Activated naive CD4-positive, alpha-beta T cell treated with anti-CD3 and anti-CD28 coated beads, Interleukin-2, amount 50 U/mL, for 16 hours (primary cell): Measurements from ENCODE around the gene EFHD2.
"Not testable (repeated sequence)": the region's sequence is repeated elsewhere in the genome, so short reads cannot be mapped to it uniquely, and the experiment has no call there.

ENCODE experiments used
- DNase-seq: peaks from one replicate; pipeline ENCODE4 v3.0.0-alpha.2; 2020

EFHD2 gene

DNA sequence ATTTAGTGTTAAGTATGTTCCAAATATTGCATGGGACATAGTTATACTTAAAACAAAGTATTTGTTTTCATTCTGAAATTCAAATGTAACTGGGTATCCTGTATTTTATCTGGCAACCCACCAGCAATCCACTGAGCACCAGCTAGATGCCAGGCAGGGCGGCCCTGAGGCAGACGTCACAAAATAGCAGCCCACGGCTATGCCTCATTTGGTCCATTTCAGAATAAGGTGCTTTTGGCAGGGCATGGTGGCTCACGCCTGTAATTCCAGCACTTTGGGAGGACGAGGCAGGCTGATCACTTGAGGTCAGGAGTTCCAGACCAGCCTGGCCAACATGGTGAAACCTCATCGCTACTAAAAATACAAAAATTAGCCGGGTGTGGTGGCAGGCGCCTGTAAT lies 19.9 kb upstream of the EFHD2 start:
- DNase-seq: not testable (repeated sequence)

DNA sequence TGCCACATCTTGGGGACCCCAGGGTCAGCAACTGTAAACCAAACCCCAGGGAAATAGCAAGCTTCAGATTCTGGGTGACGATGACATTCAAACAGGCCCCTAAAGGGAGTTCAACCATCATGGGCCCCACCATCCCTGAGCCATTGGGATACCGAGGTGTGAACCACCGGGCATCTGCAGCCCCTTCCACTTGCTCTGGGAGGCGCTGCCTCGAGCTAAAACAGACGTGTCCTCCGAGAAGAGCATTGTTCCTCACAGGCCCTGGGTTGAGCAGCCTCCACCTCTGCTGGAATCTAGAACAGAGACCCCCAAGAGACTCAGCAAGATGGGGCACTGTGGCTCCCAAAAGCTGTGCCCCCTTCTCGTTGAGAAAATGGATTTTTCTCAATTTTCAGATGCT lies 19.0 kb upstream of the EFHD2 start:
- DNase-seq: no peak

DNA sequence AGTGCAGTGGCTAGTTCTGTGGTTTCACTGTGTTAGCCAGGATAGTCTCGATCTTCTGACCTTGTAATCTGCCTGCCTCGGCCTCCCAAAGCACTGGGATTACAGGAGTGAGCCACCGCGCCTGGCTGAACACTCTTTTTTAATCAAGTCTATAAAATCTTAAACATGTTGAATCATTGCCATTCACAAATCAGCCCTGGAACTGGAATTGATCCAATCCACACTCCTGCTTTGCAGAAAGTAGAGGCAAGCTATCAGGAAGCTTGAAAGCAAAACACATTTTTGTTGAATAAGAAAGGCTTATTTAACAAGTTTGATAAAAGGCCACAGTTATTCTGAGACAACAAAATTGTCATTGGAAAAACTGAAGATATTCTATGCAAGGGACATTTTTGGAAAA lies 18.3 kb upstream of the EFHD2 start:
- no peak for DNase-seq

DNA sequence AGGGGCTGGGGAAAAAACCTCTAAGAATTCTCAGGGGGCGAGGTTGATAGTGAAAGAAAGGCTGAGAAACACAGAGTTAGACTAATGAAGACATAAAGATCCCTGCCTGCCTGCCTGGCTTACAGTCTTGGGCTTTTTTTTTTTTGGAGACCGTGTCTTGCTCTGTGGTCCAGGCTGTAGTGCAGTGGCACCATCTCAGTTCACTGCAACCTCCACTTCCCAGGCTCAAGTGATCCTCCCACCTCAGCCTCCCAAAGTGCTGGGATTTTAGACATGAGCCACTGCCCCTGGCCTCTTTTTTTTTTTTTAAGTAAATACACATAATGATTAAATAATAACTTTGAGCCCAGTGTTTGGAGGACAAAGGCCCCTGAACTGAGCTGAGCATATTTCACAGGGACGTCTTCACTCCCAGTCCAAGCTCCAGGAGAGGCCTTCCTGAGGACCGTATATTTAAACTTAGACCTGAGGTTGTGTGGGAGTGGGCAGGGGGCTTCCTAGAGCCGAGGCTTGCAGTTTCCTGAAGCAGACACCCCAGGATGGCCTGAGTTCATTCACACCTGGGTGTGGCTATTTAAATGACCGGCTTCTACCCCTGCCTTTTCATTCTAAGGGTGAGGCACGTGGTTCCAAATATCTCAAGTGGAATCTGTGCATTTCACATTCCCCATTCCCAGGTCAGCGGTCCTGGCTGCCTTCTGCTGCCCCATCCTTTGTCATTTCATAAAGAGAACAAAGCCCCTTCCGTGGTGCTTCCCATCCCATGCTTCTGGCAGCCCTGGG lies 16.0 kb upstream of the EFHD2 start:
- DNase-seq: no peak

DNA sequence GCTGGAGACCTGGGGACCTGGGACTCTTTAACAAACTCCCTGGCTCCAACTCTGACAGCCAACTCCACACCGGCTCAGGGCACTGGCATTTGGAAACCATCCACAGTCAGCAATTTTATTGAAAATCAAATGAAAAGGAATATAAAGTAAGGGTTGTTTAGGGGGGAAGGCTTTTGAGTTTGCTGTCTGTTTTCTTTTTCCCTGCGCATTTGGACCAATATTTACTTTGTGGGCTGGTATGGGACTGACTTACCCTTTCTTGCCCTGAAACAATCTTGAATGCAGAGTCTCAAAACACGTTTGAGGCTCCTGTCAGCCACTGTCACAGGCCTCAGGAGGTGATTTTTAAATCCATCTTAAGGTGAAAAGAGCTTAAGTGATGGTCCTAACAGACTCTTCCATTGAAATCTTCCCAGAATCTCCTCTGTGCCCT lies 15.4 kb upstream of the EFHD2 start:
- DNase-seq: no peak

DNA sequence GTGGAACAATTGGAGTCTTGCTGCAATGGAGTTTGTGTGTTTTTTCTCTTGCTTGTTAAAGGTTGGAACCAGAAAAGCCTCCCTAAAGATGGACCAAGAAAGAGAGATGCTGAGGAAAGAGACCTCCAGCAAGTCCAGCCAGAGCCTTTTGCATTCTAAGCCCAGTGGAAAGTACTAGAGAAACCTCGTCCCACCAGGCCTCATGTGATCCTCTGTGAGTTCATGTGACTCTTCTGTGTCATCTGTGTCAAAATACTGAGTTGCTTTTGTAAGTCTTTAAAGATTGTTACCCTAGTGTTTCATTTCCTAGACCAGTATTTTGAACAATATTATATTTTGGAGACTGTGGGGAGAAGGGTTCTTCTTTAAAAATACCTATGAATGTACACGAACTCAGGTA lies 12.5 kb upstream of the EFHD2 start:
- no peak for DNase-seq

DNA sequence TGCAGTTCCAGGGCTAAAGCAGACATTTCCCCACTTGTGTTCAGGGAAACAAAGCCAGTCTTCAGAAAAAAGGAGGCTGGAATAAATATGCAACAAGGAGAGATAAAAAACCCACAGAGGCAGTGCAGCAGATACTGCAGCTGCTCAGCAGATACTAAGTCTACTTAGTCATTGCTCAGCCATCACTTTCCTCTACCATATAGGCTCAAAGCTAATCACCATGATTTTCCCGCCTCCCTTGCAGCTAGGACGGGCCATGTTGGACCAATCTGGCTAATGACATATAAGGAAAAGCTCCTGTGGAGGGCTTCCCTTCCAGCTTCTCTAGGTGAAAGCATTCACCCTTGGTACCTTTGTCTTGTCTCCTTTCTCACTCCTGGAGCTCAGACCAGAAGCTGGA lies 10.0 kb upstream of the EFHD2 start:
- DNase-seq: no peak

DNA sequence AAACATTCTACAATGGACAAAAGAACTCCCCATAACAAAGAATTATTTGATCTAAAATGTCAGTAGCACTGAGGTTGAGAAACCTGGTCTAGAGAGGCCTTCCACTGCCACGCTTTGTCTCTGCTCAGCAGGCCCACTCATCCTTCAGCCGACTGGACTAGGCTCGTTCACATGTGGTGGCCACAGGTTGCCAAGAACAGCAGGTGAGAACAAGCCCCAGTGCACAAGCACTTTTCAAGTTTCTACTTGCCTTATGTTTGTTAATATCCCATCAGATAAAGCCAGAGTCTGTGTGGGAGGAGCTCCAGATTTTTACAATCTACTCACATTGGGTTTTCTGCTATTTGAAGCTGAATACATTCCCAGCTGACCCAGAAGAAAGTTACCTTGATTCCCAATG lies 9.1 kb upstream of the EFHD2 start:
- DNase-seq: no peak

DNA sequence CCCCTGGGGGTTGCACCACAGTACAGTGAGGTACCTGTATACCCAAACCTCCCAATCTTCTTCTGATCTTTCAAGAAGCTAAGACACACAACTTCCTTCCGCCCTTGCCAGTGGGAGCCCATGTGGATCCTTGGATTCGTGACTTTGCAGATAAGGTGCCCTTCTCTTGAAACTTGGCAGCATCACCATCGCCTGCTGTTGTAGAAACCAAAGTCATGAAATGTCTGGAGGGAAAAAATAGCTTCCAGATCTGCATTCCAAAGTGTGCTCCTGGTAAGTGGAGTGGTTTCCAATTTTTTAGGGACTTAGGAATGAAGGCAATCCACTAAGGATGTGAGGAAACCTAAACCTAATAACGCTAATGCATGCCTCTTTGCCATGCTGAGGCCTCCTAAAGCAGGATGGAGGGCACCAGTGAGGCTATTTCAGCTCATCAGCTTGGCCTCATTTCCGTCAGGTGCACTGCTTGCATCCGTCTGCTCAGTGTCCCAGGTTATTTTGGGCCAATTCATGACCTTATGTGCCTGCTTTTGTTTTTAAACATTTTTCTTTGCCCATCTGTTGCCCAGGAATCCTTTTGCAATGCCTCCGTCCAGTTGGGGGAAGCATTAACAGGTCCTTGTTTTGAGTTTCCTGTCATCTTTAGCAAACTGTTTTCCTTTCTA lies 8.2 kb upstream of the EFHD2 start:
- DNase-seq: no peak

DNA sequence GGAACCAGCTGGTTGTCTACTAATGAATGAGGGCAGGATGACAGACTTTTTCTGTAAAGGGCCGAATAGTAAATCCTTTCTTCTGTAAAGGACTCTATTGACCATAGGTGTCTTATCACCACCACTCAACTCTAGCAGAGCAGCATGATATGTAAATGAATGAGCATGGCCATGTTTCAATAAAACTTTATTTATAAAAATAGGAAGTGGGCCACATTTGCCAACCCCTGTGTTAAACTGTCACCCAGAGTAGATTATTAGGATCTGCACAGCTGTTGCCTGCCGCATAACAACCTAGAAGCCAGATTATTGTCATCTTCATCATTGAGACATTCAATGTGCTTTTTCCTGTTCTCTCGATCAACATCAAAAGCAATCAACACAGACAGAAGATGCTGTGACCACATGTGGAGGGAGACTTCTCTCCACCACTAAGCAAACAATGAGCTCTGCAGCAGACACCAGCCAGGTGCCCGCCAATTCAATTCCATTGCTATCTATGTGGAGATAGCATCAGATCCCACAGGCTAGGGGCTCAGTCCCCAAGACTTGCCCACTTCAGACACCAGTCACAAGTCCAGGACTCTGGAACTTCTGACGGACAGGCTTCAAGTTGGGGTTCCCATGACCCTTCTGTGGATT lies 6.8 kb upstream of the EFHD2 start:
- no peak for DNase-seq

DNA sequence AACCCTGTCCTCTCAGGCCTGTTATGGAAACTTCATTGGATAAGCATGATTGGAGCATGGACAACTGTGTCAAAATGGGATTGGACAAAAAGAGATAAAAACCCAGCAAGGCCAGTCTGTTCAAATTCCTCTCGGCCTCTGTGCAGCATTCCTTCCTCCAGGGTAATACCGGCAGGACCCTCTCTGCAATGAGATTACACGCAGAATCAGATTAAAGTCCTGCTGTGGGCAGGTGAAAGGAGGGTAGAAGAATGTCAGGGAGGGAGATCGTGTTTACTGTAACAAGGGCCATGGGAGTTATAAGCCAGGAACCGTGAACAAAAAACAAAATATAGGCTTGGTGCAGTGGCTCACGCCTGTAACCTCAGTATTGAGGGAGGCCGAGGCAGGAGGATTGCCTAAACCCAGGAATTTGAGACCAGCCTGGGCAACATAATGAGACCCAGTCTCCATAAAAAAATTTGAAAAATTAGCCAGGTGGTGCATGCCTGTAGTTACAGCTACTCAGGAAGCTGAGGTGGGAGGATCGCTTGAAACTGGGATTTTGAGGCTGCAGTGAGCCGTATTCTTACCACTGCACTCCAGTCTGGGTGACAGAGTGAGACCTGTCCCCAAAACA lies 5.6 kb upstream of the EFHD2 start:
- DNase-seq: no peak

DNA sequence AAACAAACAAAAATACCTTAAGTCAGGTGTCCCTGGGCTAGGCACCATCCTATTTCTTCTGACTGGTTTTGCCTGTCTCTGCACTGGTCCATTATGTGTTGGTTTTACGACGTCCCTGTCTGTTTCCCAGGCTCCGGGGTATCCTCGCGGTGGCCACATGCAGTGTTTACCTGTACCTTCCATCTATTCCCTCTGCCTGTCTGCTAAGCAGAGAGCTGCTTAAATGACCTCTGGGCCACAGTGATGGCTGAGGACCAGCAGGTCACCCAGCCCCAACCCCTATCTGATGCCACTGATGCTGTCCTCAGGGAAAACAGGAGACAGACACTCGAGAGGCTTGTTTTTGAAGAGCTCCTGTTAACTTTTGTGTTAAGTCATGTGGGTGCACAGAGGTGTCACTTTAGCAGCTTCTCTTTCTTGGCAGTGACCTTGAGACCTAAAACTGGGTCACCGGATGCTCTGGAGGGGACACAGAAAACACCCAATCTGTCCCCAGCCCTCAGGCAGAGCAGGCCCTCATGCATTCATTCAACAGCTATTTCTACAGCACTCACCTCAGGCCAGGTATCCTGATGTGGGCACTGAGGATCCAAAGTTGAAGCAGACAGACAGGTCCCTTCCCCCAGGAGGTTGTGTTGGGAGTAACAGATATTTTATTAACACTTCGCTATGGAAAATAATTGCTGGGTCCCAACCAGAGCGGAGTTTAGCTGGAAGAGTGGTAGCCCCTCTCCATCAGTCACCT lies 4.4 kb upstream of the EFHD2 start:
- DNase-seq: no peak

DNA sequence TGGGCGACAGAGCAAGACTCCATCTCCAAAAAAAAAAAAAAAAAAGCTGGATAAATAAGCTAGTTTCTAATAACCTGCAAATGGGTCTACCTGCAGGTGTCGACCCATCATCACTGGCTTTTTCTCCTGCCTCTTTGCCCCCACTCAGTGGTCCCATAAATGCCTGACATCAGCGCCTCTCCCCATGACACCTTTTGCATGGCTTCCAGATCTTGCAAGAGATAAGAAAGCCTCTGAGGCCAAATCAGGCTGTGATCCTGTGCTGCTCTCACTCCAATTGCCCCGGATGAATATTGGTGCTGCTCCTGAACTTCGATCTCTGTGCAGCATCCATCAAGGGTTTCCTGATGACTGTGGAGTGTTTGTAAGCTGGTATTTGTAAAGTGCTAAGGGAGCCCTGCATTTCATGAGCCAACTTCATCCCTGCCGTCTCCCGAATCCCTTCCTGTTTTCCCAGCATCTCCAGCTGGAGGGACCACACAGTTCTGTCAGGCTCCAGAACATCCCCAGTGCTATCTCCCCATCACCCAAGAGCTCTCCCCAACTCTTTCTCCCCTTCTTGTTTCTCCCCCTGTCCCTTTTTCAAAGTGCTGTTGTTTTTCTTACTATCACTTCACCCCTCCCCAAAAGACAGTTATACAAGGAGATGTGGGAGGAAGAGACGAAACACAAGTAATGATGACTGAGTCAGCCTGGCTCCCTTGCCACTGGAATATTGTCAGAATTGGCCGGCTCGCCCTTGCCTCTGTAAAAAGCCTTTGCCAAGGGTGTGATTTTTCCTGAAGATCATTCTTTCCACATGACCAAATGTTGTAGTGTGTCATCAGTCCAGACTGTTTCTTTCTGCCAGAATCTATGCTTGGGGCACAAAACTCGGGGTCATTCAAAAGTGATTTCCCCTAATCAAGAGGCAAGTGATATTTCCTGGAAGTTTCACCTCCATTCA lies 2.8 kb upstream of the EFHD2 start:
- no peak for DNase-seq

DNA sequence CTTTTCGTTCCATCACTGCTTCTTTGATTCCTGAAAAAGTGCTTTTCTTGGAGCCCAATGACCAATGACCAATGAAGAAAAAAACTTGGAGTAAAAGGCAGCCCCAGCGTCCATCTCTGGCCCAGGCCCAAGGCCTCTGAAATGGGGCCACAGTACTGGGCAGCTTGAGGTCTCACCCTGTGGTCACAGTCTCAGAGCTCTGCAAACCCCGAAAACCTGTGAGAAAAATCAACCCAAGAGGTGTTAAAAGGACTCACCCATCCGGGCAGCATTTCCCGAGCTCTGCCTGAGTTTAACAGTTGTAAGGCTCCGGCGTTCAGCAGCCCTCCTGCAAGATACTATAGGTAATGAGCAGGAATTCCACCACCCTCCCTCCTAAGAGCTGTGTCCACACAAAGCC lies 2.1 kb upstream of the EFHD2 start:
- DNase-seq: no peak

DNA sequence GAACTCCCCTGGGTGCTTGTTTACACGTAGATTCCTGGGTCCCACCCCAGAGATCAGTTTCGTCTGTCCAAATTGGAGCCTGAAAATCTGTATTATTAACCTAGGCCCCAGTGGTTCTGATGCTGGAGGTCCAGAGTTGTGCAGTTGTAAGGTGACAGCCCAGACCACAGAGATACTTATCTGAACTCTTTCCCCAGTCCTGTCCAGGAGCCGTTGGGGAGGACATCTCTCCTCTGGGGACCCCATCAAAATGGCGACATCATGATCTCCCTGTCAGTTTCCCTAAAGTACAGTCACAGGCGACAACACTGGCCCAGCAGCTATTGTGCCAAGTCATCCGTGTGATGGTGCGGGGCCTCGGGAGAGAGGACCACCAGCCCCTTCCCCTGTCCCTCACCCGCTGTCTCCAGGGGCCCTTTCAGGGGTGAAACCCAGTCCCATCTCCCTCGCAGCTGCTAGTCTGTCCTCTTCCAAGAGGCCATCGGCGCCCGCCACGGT lies 749 bp upstream of the EFHD2 start:
- DNase-seq: no peak

DNA sequence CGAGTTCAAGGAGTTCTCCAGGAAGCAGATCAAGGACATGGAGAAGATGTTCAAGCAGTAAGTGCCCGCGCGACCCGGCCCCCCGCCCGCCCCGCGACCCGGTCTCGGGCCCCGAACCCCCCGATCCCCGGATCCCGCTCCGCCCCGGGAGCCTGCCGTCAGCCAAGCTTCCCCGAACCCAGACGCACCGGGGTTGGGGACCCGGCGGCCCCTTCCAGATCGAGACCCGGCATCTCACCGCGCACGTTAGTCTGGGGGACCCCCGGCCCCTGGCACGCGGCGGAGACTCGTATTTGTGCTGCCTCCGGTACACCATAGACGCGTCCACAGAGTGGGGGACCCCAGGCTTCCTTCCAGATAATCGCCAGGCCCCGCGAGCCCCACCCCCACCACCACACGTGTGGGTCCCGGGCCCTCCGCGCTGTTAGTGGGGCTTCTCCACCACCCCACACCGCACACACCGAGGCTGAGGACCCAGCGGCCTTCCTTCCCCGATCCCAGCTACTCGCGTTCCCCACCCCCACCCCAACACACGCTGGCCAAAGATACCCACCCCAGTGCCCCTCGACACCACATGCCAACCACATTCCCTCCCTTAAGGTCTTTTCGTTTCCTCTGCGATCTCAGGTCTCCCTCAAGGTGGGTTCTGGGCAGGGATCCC lies 665 bp downstream of the EFHD2 start:
- no peak for DNase-seq

DNA sequence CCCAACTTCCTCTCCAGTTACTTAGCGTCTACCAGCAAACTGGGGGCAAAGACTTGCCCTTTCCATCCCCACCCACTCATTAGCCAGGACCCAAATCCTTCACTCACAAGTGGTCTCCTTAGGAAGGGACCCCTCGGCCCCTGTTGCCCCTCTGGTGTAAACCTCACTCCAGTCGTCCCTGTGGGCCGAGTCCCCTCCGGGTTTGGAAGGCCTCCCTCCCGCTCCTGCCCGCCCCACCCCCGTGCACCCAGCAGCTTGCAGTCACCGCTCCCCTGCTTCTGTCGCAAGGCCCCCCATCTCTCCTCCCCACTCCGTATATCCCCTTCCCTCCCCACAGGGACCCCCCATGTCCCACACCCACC lies 1.2 kb downstream of the EFHD2 start:
- DNase-seq: no peak

DNA sequence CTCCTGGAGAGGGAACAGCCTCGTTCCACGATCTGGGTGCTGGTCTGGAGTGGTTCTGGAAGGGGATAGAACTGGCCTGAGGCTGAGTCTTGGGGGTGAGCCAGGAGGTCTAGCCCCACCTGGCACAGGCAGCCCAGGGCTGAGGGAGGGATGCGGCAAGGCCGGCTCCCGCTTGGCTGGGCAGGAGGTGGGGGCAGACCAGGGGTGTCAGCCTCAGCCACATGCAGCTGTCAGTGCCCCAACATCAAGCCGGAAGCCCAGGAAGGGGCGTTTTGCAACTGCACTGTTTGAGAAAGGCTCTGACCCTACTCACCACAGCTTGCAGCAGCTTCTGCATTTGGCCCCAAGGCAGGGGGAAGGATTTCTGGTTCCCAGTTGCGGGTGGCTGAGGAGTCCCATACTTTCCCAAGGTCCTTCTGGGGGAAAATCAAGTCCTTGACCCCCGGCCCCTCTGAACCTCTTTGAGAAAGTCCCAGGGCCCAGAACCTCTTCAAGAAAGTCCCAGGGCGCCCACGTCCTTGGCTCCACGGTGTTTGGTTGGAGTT lies 2.0 kb downstream of the EFHD2 start:
- no peak for DNase-seq

DNA sequence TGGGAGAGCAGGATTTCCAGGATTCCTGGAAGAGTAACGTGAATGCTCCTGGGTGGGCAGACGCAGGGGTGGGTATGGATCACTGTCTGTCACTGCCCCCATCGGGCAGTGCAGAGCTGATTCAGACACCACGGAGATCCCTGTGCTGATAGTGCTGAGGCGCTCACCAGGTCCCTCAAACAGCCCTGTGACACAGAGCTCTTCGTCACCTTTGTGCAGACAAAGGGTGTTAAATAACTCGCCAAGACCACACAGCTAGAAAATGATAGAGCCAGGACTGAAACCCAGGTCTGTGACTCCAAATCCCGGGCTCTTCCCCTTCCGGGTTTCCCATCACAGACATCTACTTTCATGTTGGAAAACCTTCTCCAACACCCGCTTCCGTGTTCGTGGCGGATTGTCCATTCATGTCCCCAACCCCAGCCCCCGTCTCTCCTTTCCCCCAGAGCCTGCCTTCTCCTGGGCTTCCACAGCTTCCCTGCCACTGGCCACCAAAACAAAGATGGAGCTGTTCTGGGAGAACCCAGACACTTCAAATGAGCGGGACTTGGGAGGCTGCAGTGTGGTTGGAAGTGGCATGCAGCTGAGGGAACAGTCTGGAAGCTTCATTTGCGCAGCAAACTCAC lies 2.6 kb downstream of the EFHD2 start:
- DNase-seq: no peak

DNA sequence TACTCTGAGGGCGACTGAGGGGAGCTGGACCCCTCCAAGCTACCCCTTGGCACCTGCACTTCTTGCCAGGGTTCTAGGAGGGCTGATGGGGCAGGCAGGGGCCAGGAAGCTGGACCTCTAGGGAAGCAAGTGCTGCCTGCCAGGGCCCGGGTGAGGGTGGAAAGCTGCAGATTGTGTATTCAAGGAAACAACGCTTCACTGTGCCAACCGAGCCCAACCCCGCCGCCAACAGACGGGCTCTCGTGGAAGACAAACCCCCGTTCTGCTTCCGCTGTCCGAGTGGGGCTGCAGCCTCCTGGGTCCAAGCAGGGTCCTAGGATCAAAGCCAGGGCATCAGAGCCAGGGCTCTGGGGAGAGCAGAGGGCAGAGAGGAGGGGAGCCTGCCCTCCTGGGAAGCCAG lies 3.2 kb downstream of the EFHD2 start:
- no peak for DNase-seq
